Cardiac muscle cell (in vitro differentiated cells and primary cell): Measurements from ENCODE around the gene CACNA2D1. TPM values are rescaled to one million over a fixed set of nuclear protein-coding genes. Genes with fewer than 3 reads are reported as not detected.

Source experiments
- DNase-seq, 2 donors: peaks; one replicate each; pipeline versions ENCODE4 v3.0.0 to v3.0.0-alpha.2; 2010 to 2017; ENCODE audit warnings: low read depth in 1 of 2, low spot score in 1 of 2
- H3K27ac ChIP-seq: fragments of 200-600 bp; sonication (generic); 2 replicates; pipeline ENCODE4 v1.5.1; 2016
- H3K27me3 ChIP-seq: fragments of 200-600 bp; sonication (generic); 2 replicates; pipeline ENCODE4 v1.6.0; 2016; ENCODE audit warnings: control low read depth
- H3K36me3 ChIP-seq: fragments of 200-600 bp; sonication (generic); 2 replicates; pipeline ENCODE4 v1.5.1; 2016; ENCODE audit warnings: control low read depth
- H3K4me1 ChIP-seq: fragments of 200-600 bp; sonication (generic); 2 replicates; pipeline ENCODE4 v1.8.1; 2017; ENCODE audit warnings: low read depth, mild to moderate bottlenecking, mixed run types
- H3K4me3 ChIP-seq: fragments of 200-600 bp; sonication (generic); 2 replicates; pipeline ENCODE4 v1.5.1; 2016; ENCODE audit warnings: mild to moderate bottlenecking
- H3K9me3 ChIP-seq: fragments of 200-600 bp; sonication (generic); 2 replicates; pipeline ENCODE4 v1.5.1; 2017; ENCODE audit warnings: low read depth, mild to moderate bottlenecking, control low read depth
- polyA plus RNA-seq: library from polyadenylated mRNA; unstranded; fragments of >200 nt; fragmentation: Nextera tagmentation; extraction: Ambion mirVana; gene quantifications from 2 replicates; pipeline ENCODE4 v1.2.1, GENCODE V29; 2016
- total RNA-seq: library from RNA; depleted of rRNA; stranded (reverse); fragments of >200 nt; gene quantifications from 2 replicates; pipeline ENCODE4 v1.2.3, GENCODE V29; 2016
- TF ChIP-seq, protein P1 (sequence below): IDR thresholded peaks from 2 replicates; pipeline ENCODE4 v1.5.1; 2012; ENCODE audit warnings: low read depth, mild to moderate bottlenecking, low read length

Gene CACNA2D1
- total and polyA plus RNA-seq, 2 experiments from 2014 or later = 4.5 to 20.3 TPM

DNA sequence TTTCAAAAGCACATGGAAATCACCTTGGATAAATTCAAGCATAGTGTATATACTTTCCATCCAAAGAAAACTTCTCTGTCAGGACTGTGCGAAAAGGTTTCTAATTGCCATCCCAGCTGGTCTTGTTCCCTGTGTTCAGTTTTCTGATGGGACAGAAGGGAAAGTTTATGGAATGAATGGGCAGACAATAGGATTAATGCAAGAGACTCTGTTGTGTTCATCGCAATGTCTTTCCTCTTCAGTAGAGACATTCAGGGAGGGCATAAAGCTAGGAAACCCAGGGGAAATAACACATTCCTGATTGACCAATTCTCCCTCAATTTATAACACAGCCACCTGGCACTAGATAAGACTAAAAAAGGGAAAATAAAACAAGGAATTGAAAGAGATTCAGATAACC is 78.9 kb downstream of the CACNA2D1 start:
- Histone ChIP-seq H3K4me3 (no peak overlapping the region), H3K9me3 (no peaks in the 10 kb centered on the region), H3K4me1 (no peaks in the 10 kb centered on the region), H3K27ac (no peak overlapping the region), H3K27me3 (no peaks in the 10 kb centered on the region), H3K36me3 (no peaks in the 10 kb centered on the region)
- TF ChIP-seq, protein P1, sequence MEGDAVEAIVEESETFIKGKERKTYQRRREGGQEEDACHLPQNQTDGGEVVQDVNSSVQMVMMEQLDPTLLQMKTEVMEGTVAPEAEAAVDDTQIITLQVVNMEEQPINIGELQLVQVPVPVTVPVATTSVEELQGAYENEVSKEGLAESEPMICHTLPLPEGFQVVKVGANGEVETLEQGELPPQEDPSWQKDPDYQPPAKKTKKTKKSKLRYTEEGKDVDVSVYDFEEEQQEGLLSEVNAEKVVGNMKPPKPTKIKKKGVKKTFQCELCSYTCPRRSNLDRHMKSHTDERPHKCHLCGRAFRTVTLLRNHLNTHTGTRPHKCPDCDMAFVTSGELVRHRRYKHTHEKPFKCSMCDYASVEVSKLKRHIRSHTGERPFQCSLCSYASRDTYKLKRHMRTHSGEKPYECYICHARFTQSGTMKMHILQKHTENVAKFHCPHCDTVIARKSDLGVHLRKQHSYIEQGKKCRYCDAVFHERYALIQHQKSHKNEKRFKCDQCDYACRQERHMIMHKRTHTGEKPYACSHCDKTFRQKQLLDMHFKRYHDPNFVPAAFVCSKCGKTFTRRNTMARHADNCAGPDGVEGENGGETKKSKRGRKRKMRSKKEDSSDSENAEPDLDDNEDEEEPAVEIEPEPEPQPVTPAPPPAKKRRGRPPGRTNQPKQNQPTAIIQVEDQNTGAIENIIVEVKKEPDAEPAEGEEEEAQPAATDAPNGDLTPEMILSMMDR = no peak
- no peak for DNase-seq

DNA sequence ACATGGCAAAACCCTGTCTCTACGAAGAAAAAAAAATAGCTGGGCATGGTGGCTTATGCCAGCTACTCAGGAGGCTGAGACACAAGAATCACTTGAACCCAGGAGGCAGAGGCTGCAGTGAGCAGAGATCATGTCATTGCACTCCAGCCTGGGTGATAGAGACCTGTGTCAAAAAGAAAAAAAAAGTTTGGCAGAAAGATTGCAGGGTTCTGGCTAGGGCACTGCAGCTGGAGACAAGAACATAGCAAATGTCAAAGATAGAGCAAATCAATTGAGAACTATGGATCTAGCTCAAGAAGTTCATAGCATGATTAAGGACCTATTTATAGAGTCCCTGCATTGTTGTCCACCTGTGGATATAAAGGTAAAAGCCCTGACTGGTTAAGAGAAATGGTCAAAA is 79.5 kb downstream of the CACNA2D1 start:
- no peaks in the 10 kb centered on the region for H3K27me3 ChIP-seq
- H3K9me3 ChIP-seq = no peaks in the 10 kb centered on the region
- H3K27ac ChIP-seq = no peak overlapping the region
- no peaks in the 10 kb centered on the region for H3K4me1 ChIP-seq
- H3K4me3 ChIP-seq = no peak overlapping the region
- no peak for DNase-seq
- H3K36me3 ChIP-seq = no peaks in the 10 kb centered on the region
- TF ChIP-seq, protein P1 = no peak

DNA sequence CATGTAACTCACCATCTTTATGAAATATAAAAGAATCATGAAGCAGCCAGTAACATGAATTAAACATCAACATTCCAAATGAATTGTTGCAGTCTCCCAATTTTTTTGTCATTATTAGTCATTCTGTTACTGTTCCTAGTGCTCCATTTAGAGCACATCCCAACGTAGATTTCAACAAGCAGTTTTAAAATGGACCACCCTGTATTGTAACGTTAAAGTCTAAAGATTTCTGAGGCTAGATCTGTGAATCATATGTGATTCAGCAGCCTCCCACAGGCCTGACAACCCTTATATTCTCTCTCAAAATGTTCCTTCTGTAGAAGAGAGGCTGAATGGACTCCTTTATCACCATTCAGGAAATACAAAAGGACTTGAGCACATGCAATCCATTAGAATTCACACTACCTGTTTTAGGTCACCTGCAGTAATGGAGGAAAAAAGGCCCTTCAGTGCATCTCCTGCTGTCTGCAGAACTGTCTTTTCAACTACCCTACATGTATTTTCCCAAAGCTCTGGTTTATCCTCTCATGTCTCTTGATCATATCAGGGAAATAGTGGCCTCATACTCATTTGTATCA is 81.4 kb downstream of the CACNA2D1 start:
- Histone ChIP-seq H3K4me3 (no peak overlapping the region), H3K27me3 (no peaks in the 10 kb centered on the region), H3K9me3 (no peaks in the 10 kb centered on the region), H3K4me1 (no peaks in the 10 kb centered on the region), H3K27ac (no peak overlapping the region), H3K36me3 (no peaks in the 10 kb centered on the region)
- TF ChIP-seq, protein P1 = no peak
- peak in 1 of 2 donors; percentile 48 for DNase-seq

DNA sequence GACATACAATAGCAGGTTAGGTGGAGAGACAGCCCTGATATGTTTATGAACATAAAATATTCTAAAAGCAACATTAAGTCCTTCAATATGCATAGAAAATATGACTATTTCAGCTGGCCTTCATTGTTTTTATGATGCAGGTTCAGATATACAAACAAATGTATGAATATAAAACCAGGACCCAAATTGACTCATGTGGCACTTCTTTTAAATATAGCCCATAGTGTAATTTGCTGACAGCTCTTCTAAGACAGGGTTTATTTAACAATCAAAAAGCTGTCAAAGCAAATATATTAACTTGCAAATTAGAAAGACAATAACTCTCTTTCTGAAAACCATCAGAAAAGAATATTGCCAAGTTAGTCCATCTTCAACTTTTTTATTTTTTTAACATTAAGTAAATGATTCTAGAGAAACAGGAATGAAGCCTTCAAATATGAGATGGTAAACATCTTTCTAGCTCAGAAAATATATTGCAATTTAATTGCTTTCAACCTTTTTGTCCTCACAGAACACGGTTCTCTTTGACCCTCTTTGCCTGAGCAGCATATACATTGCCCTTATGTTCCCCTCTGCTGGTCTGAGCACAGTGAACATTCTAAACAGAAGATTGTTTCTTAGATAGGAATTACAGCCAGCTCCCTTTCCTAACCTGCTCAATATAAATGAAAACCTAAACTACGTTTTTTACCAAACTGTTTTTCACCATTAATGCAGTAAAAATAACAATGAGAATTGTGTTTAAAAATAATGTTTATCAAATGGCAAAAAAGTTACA is 82.8 kb downstream of the CACNA2D1 start:
- Histone ChIP-seq H3K4me3 (no peak overlapping the region), H3K36me3 (no peaks in the 10 kb centered on the region), H3K4me1 (no peaks in the 10 kb centered on the region), H3K27ac (no peak overlapping the region), H3K9me3 (no peaks in the 10 kb centered on the region), H3K27me3 (no peaks in the 10 kb centered on the region)
- TF ChIP-seq, protein P1 = no peak
- DNase-seq = peak in 1 of 2 donors; percentile 14

DNA sequence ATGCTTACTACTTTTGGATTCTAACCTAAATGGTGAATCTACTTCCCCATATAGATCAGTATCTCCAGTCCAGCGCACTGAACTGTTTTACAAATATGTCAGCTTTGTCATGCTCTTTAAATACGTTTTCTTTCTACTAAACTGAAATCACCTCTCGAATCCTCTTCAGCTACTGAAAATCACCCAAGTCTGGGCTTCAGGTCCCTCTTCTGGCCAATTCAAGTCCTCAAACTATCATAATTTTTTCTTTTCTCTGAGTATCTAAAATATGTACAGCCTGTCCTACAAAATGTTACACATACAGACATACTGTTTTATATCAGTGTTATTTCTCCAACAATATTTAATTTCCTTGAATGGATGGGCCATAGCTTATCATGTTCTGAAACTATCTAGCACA is 84.2 kb downstream of the CACNA2D1 start:
- Histone ChIP-seq H3K27ac (no peak overlapping the region), H3K4me3 (no peak overlapping the region), H3K36me3 (no peaks in the 10 kb centered on the region), H3K9me3 (no peaks in the 10 kb centered on the region), H3K4me1 (no peaks in the 10 kb centered on the region), H3K27me3 (no peaks in the 10 kb centered on the region)
- DNase-seq = no peak
- TF ChIP-seq, protein P1 = no peak
